C4-2B (cell line): ENCODE data around the gene SLC25A21.
"Not testable (repeated sequence)": the region's sequence is repeated elsewhere in the genome, so short reads cannot be mapped to it uniquely, and the experiment has no call there.

ENCODE experiments used
- ZFX ChIP-seq: fragments of 450-650 bp; IDR thresholded peaks from 2 replicates; pipeline ENCODE4 v1.6.1; 2017
- TF ChIP-seq, protein P1 (sequence below): fragments of 450-650 bp; conservative IDR thresholded peaks from 2 replicates; pipeline ENCODE4 v1.5.1; 2017; ENCODE audit warnings: mild to moderate bottlenecking

- TF ChIP-seq, protein P1, sequence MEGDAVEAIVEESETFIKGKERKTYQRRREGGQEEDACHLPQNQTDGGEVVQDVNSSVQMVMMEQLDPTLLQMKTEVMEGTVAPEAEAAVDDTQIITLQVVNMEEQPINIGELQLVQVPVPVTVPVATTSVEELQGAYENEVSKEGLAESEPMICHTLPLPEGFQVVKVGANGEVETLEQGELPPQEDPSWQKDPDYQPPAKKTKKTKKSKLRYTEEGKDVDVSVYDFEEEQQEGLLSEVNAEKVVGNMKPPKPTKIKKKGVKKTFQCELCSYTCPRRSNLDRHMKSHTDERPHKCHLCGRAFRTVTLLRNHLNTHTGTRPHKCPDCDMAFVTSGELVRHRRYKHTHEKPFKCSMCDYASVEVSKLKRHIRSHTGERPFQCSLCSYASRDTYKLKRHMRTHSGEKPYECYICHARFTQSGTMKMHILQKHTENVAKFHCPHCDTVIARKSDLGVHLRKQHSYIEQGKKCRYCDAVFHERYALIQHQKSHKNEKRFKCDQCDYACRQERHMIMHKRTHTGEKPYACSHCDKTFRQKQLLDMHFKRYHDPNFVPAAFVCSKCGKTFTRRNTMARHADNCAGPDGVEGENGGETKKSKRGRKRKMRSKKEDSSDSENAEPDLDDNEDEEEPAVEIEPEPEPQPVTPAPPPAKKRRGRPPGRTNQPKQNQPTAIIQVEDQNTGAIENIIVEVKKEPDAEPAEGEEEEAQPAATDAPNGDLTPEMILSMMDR = not testable (repeated sequence)
- TF ChIP-seq ZFX = not testable (repeated sequence)
Measured at GRCh38 chr14:37205623-37206605, 33.5 kb upstream of the SLC25A21 start.
